AG04449 (cell line): Measurements from ENCODE around the gene ANKHD1.

Experiments
- CTCF ChIA-PET: fragments of 350-600 bp; formaldehyde crosslinking; extraction: SDS; loops from one replicate; lab custom pipeline; 2021; ENCODE audit warnings: antibody characterized with exemption; lab: Yijun Ruan, JAX
- POLR2A ChIA-PET: fragments of 400-600, 350-600 bp; formaldehyde crosslinking; extraction: SDS; loops from one replicate; lab custom pipeline; 2020; ENCODE audit warnings: antibody characterized with exemption, inconsistent platforms; lab: Yijun Ruan, JAX
- DNase-seq: peaks from one replicate; pipeline ENCODE4 v3.0.0-alpha.2; 2010; ENCODE audit warnings: low read depth, low spot score
- H3K4me3 ChIP-seq: 2 replicates; pipeline ENCODE4 v1.5.1; 2011; ENCODE audit warnings: low read depth, mild to moderate bottlenecking, control low read depth, low read length
- TF ChIP-seq, protein P1 (sequence below): IDR thresholded peaks from one replicate; pipeline ENCODE4 v1.5.1; 2011; ENCODE audit warnings: mild to moderate bottlenecking, moderate library complexity, low read length, control low read depth, inconsistent platforms; ENCODE audit not compliant: insufficient read depth; ENCODE audit errors: missing control alignments

Gene ANKHD1

DNA sequence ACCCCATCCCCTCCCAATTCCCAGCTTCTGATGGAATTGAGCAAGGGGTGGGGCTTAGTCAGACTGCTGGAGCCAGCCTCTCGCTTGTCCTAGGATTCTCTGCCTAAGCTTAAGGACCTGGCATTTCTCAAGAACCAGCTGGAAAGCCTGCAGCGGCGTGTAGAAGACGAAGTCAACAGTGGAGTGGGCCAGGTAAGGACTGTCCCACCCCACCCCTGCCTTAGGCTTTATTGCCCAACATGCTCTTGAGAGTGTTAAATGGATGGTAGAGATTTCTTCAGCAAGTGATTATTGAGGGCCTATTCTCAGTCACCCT lies 164.1 kb downstream of the ANKHD1 start:
- H3K4me3 ChIP-seq = peak overlapping the region; percentile 96
- ChIA-PET CTCF (interaction anchor here (1.0 to 2.9 kb wide), 6 partner anchors 9 to 73 kb away, joined by 3 to 19 read pairs (median 6); partner anchors contain the start of genes EIF4EBP3, SRA1 and TMCO6), POLR2A (interaction anchor here (0.9 to 1.1 kb wide), 3 partner anchors 18 to 82 kb away, joined by 3 to 7 read pairs (median 3); partner anchors contain the start of genes EIF4EBP3, IK and NDUFA2)
- no peak for DNase-seq
- TF ChIP-seq, protein P1, sequence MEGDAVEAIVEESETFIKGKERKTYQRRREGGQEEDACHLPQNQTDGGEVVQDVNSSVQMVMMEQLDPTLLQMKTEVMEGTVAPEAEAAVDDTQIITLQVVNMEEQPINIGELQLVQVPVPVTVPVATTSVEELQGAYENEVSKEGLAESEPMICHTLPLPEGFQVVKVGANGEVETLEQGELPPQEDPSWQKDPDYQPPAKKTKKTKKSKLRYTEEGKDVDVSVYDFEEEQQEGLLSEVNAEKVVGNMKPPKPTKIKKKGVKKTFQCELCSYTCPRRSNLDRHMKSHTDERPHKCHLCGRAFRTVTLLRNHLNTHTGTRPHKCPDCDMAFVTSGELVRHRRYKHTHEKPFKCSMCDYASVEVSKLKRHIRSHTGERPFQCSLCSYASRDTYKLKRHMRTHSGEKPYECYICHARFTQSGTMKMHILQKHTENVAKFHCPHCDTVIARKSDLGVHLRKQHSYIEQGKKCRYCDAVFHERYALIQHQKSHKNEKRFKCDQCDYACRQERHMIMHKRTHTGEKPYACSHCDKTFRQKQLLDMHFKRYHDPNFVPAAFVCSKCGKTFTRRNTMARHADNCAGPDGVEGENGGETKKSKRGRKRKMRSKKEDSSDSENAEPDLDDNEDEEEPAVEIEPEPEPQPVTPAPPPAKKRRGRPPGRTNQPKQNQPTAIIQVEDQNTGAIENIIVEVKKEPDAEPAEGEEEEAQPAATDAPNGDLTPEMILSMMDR = no peak

DNA sequence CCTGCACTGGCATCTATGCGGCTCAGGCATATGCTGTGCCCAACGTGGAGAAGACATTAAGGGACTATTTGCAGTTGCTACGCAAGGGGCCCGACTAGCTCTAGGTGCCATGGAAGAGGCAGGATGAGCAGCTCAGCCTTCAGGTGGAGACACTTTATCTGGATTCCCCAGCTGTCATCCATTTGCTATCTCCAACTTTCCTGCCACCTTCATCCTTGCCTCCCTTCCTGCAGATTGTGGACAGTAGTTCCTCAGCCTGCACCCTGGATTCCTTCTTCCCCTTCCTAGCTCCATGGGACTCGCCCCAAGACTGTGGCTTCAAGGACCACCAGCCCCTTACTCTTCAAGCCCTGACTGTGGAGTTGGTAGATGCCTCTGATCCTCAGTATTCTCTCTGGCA lies 165.0 kb downstream of the ANKHD1 start:
- H3K4me3 ChIP-seq = no peak overlapping the region
- DNase-seq = no peak
- POLR2A ChIA-PET = no interaction called here
- TF ChIP-seq, protein P1 = no peak
- CTCF ChIA-PET = interaction anchor here (0.7 to 1.8 kb wide), 2 partner anchors 10 to 22 kb away, joined by 3 to 5 read pairs; partner anchors contain the start of gene SRA1

DNA sequence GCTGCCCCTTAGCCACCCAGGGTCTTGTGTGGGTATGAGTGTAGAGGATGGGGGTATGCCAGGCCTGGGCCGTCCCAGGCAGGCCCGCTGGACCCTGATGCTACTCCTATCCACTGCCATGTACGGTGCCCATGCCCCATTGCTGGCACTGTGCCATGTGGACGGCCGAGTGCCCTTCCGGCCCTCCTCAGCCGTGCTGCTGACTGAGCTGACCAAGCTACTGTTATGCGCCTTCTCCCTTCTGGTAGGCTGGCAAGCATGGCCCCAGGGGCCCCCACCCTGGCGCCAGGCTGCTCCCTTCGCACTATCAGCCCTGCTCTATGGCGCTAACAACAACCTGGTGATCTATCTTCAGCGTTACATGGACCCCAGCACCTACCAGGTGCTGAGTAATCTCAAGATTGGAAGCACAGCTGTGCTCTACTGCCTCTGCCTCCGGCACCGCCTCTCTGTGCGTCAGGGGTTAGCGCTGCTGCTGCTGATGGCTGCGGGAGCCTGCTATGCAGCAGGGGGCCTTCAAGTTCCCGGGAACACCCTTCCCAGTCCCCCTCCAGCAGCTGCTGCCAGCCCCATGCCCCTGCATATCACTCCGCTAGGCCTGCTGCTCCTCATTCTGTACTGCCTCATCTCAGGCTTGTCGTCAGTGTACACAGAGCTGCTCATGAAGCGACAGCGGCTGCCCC lies 165.6 kb downstream of the ANKHD1 start:
- TF ChIP-seq, protein P1 = no peak
- CTCF ChIA-PET = interaction anchor here (1.8 kb wide), 1 partner anchor 10 kb away, joined by 5 read pairs; the partner anchor contains the start of gene SRA1
- POLR2A ChIA-PET = no interaction called here
- no peak overlapping the region for H3K4me3 ChIP-seq
- DNase-seq = no peak

DNA sequence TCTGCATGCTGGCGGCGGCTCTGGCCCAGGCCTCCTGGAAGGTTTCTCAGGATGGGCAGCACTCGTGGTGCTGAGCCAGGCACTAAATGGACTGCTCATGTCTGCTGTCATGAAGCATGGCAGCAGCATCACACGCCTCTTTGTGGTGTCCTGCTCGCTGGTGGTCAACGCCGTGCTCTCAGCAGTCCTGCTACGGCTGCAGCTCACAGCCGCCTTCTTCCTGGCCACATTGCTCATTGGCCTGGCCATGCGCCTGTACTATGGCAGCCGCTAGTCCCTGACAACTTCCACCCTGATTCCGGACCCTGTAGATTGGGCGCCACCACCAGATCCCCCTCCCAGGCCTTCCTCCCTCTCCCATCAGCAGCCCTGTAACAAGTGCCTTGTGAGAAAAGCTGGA lies 166.2 kb downstream of the ANKHD1 start:
- CTCF ChIA-PET = no interaction called here
- H3K4me3 ChIP-seq = no peak overlapping the region
- TF ChIP-seq, protein P1 = no peak
- no peak for DNase-seq
- POLR2A ChIA-PET = no interaction called here

DNA sequence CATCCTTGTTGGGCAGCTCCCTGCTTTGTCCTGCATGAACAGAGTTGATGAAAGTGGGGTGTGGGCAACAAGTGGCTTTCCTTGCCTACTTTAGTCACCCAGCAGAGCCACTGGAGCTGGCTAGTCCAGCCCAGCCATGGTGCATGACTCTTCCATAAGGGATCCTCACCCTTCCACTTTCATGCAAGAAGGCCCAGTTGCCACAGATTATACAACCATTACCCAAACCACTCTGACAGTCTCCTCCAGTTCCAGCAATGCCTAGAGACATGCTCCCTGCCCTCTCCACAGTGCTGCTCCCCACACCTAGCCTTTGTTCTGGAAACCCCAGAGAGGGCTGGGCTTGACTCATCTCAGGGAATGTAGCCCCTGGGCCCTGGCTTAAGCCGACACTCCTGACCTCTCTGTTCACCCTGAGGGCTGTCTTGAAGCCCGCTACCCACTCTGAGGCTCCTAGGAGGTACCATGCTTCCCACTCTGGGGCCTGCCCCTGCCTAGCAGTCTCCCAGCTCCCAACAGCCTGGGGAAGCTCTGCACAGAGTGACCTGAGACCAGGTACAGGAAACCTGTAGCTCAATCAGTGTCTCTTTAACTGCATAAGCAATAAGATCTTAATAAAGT lies 166.9 kb downstream of the ANKHD1 start:
- DNase-seq = no peak
- ChIA-PET POLR2A (no interaction called here), CTCF (interaction anchor here (1.2 kb wide), 1 partner anchor 208 kb away, joined by 3 read pairs; the partner anchor contains the start of gene SLC4A9)

DNA sequence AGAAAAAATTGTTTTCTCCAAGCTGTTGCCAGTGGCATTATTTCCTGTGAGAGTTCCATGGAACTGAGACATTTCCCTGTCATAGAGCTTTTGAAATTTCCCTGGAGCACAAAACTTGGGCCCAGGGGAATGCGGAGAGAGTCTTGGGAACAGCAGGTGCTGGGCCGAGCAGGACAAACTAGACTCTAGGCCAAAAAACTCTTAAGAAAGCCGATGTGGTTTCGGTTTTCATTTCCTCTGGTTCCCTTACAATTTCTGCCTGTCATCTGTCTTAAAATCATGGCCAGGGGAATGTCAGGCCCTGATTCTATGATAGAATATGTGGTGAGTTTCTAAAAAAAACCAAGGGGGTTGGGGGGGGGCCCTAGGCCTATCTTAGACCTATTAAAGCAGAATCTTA lies 167.6 kb downstream of the ANKHD1 start:
- TF ChIP-seq, protein P1 = no peak
- no peak for DNase-seq
- POLR2A ChIA-PET = no interaction called here
- CTCF ChIA-PET = interaction anchor here (0.6 to 2.2 kb wide), 5 partner anchors 10 to 249 kb away, joined by 3 to 11 read pairs (median 3); partner anchors contain the start of genes SLC4A9 and TMCO6
- no peak overlapping the region for H3K4me3 ChIP-seq

More for the DNA sequence above, 166.9 kb downstream of the ANKHD1 start:
- H3K4me3 ChIP-seq = no peak overlapping the region
- TF ChIP-seq, protein P1 = no peak
